ENCODE data around the gene DCXR. TPM values are rescaled to one million over a fixed set of nuclear protein-coding genes. Genes with fewer than 3 reads are reported as not detected.
A peak's percentile ranks its signal among the peaks of the same experiment; 100 is the strongest.

The DCXR gene
- total and polyA plus RNA-seq, 2 of the 13 experiments (the other 11 are each of a cell fraction or from before 2014, with no cell fraction given): 287 to 311 TPM

GRCh38 chr17:81994593-81995462 is 42.7 kb downstream of the DCXR start (continued):
- TF ChIP-seq BCLAF1 (IDR thresholded peaks at IDR 0.05) (no peak), SRSF9 (IDR thresholded peaks at IDR 0.05; ENCODE audit: borderline replicate concordance, insufficient read depth, low read depth, low read length, poor library complexity, severe bottlenecking) (no peak), HOXA3 (CRISPR knock-in tag; IDR thresholded peaks at IDR 0.05) (peak; percentile 62), POGZ (CRISPR knock-in tag; IDR thresholded peaks at IDR 0.05) (no peak), ZNF724P (CRISPR knock-in tag; IDR thresholded peaks at IDR 0.05; ENCODE audit: borderline replicate concordance) (no peak), SNRNP70 (IDR thresholded peaks at IDR 0.05; ENCODE audit: low read depth, low read length) (no peak), LBX2 (CRISPR knock-in tag; IDR thresholded peaks at IDR 0.05; ENCODE audit: borderline replicate concordance) (no peak; the same call in 1 of the 2 replicates), ATF2 (CRISPR knock-in tag; IDR thresholded peaks at IDR 0.05) (no peak), ZNF678 (CRISPR knock-in tag; IDR thresholded peaks at IDR 0.05) (no peak), SKI (IDR thresholded peaks at IDR 0.05; ENCODE audit: partially characterized antibody) (peak; percentile 74), ZNF580 (CRISPR knock-in tag; IDR thresholded peaks at IDR 0.05; ENCODE audit: borderline replicate concordance, low read depth) (no peak; the same call in 1 of the 2 replicates), ZNF136 (CRISPR knock-in tag; IDR thresholded peaks at IDR 0.05; ENCODE audit: low read depth) (no peak), RBM39 (IDR thresholded peaks at IDR 0.05; ENCODE audit: low read depth, low read length, poor library complexity, severe bottlenecking) (no peak), SP1 (IDR thresholded peaks at IDR 0.05) (no peak), SP1 (CRISPR knock-in tag; IDR thresholded peaks at IDR 0.05) (peak; percentile 37; the same call in 1 of the 2 replicates), POLR2AphosphoS2 (IDR thresholded peaks at IDR 0.05; ENCODE audit: low read depth, low read length) (no peak), ZNF781 (CRISPR knock-in tag; IDR thresholded peaks at IDR 0.05; ENCODE audit: borderline replicate concordance, not compliant biosample characterization) (no peak), IKZF4 (CRISPR knock-in tag; IDR thresholded peaks at IDR 0.05; ENCODE audit: borderline replicate concordance, low read depth, not compliant biosample characterization) (peak; percentile 20), ZBTB25 (CRISPR knock-in tag; IDR thresholded peaks at IDR 0.05) (peak; percentile 86; the same call in 1 of the 2 replicates), ONECUT2 (CRISPR knock-in tag; IDR thresholded peaks at IDR 0.05) (no peak), ZNF570 (CRISPR knock-in tag; IDR thresholded peaks at IDR 0.05; ENCODE audit: borderline replicate concordance) (no peak), SIX1 (CRISPR knock-in tag; IDR thresholded peaks at IDR 0.05; ENCODE audit: borderline replicate concordance) (peak; percentile 55; the same call in 1 of the 2 replicates)
